GM12878 (cell line): ENCODE data around the gene CAPN14. TPM values are rescaled to one million over a fixed set of nuclear protein-coding genes. Genes with fewer than 3 reads are reported as not detected.

ENCODE experiments used
- ATAC-seq: fragments of 200-7000 bp; cut with Tn5 transposase; 3 replicates; pipeline ENCODE4 v1.9.1; 2020; ENCODE audit warnings: mild to moderate bottlenecking, moderate library complexity
- BruUV-seq: library from RNA; stranded (reverse); fragments of 400-500 nt; replicated peaks from 2 replicates; lab custom pipeline; 2021; lab: Mats Ljungman, UMichigan
- CTCF ChIA-PET: fragments of 300-600 bp; sonication (Branson Sonifier 250); formaldehyde crosslinking; extraction: SDS; loops from one replicate; lab custom pipeline; 2021; ENCODE audit warnings: inconsistent platforms; lab: Yijun Ruan, JAX
- POLR2A ChIA-PET: fragments of 350-600 bp; formaldehyde crosslinking; extraction: SDS; loops from one replicate; lab custom pipeline; 2021; ENCODE audit warnings: inconsistent platforms; lab: Charles Lee
- RAD21 ChIA-PET: fragments of 300-600 bp; sonication (Branson Sonifier 250); formaldehyde crosslinking; loops from one replicate; lab custom pipeline; 2023; ENCODE audit warnings: antibody characterized with exemption; ENCODE audit not compliant: unreplicated experiment; lab: Charles Lee
- SMC1A ChIA-PET: fragments of 300-600 bp; sonication (Branson Sonifier 250); formaldehyde crosslinking; loops from one replicate; lab custom pipeline; 2023; ENCODE audit not compliant: unreplicated experiment, uncharacterized antibody; lab: Charles Lee
- DNase-seq: peaks from one replicate; pipeline ENCODE4 v3.0.0-alpha.2; 2011; ENCODE audit warnings: low read depth, low spot score
- FAIRE-seq: peaks from 3 replicates; lab custom pipeline; 2011; peaks lifted over from hg19 to GRCh38; lab: Jason Lieb, UNC
- H2AFZ ChIP-seq: 2 replicates; pipeline ENCODE4 v1.6.0; 2011; ENCODE audit warnings: low read depth, low read length, control low read depth; ENCODE audit not compliant: control insufficient read depth
- H3K27ac ChIP-seq: 2 replicates; pipeline ENCODE4 v1.5.1; 2011; ENCODE audit warnings: control low read depth; ENCODE audit not compliant: control insufficient read depth, insufficient read depth
- H3K27me3 ChIP-seq, 2 experiments: replicated peaks in 1 of 2; 2 replicates each; pipeline versions ENCODE4 v1.6.0 to v1.6.1; 2011; ENCODE audit warnings: low read length in 1 of 2; ENCODE audit not compliant: control insufficient read depth in 2 of 2, insufficient read depth in 2 of 2
- H3K36me3 ChIP-seq, 2 experiments: 2 replicates each; pipeline ENCODE4 v1.5.1; 2011; ENCODE audit warnings: low read length in 1 of 2; ENCODE audit not compliant: control insufficient read depth in 2 of 2, insufficient read depth in 2 of 2
- H3K4me1 ChIP-seq: 2 replicates; pipeline ENCODE4 v1.6.1; 2011; ENCODE audit warnings: mild to moderate bottlenecking, low read length, moderate library complexity, mixed read lengths; ENCODE audit not compliant: control insufficient read depth, insufficient read depth
- H3K4me2 ChIP-seq: 2 replicates; pipeline ENCODE4 v1.6.0; 2011; ENCODE audit warnings: control low read depth; ENCODE audit not compliant: control insufficient read depth, insufficient read depth
- H3K4me3 ChIP-seq: fragments of 200-600 bp; sonication (generic); 2 replicates; pipeline ENCODE4 v1.5.1; 2016
- H3K79me2 ChIP-seq: 2 replicates; pipeline ENCODE4 v1.6.0; 2011; ENCODE audit warnings: low read length; ENCODE audit not compliant: control insufficient read depth, insufficient read depth
- H3K9ac ChIP-seq: 2 replicates; pipeline ENCODE4 v1.8.0; 2011; ENCODE audit warnings: low read length, control low read depth, mixed read lengths; ENCODE audit not compliant: control insufficient read depth, insufficient read depth
- H3K9me3 ChIP-seq: replicated peaks from 3 replicates; pipeline ENCODE4 v1.5.1; 2011; ENCODE audit warnings: mild to moderate bottlenecking, low read length; ENCODE audit not compliant: control insufficient read depth, insufficient read depth
- H4K20me1 ChIP-seq: 2 replicates; pipeline ENCODE4 v1.6.0; 2011; ENCODE audit not compliant: control insufficient read depth, insufficient read depth
- BHLHE40 ChIP-seq, 2 experiments: fragments of 450-650 bp in 1 of 2; IDR thresholded peaks; 2 replicates each; pipeline ENCODE4 v1.6.1; 2011 to 2017; ENCODE audit warnings: low read depth in 2 of 2, borderline replicate concordance in 1 of 2, improper control_type of control experiment in 1 of 2, low read length in 1 of 2, mild to moderate bottlenecking in 1 of 2
- CHD2 ChIP-seq: IDR thresholded peaks from 2 replicates; pipeline ENCODE4 v1.6.1; 2011; ENCODE audit warnings: low read depth, low read length, improper control_type of control experiment, borderline replicate concordance
- CHD4 ChIP-seq: fragments of 200-600 bp; sonication (generic); IDR thresholded peaks from 2 replicates; pipeline ENCODE4 v1.6.1; 2016; ENCODE audit warnings: mild to moderate bottlenecking
- MYC ChIP-seq: IDR thresholded peaks from 2 replicates; pipeline ENCODE4 v1.6.1; 2011; ENCODE audit warnings: mild to moderate bottlenecking, low read length, moderate library complexity, inconsistent platforms; ENCODE audit not compliant: insufficient read depth, insufficient replicate concordance, insufficient read length, severe bottlenecking
- NR2C1 ChIP-seq: fragments of 450-650 bp; IDR thresholded peaks from 2 replicates; pipeline ENCODE4 v1.6.1; 2017; ENCODE audit warnings: antibody characterized with exemption, mild to moderate bottlenecking, moderate library complexity
- RBBP5 ChIP-seq: fragments of 200-600 bp; sonication (generic); conservative IDR thresholded peaks from 2 replicates; pipeline ENCODE4 v1.6.1; 2016
- SIN3A ChIP-seq: IDR thresholded peaks from 2 replicates; pipeline ENCODE4 v1.6.1; 2012; ENCODE audit warnings: low read depth, low read length, improper control_type of control experiment
- WGBS: methylation state at CpG from one replicate; pipeline ENCODE4 v1.1.6; 2016; ENCODE audit warnings: low lambda C conversion rate; ENCODE audit not compliant: insufficient replicate concordance, insufficient coverage; ENCODE audit errors: missing lambda C conversion rate; 5-methylcytosine and 5-hydroxymethylcytosine counted together
- in situ Hi-C: fragments of 300-500 bp; cut with MboI; formaldehyde crosslinking; loops from 9 replicates; pipeline ENCODE4 v1.14.3; 2018; ENCODE audit warnings: mixed read lengths
- intact Hi-C: fragments of 100-400 bp; cut with micrococcal nuclease; formaldehyde crosslinking; loops from one replicate; pipeline ENCODE4 v1.14.2; 2022; ENCODE audit not compliant: unreplicated experiment
- polyA plus RNA-seq, 11 experiments: library from polyadenylated mRNA; depleted of rRNA in 4 of 11; unstranded in 6 of 11; stranded (reverse) in 5 of 11; fragments of >200 nt; fragmentation: Nextera tagmentation in 4 of 11; fragmentation: Illumina TruSeq in 1 of 11; extraction: Ambion mirVana in 4 of 11; extraction: Trizol in 1 of 11; gene quantifications; 1 replicate in 1 of 11; 2 replicates in 10 of 11; pipeline versions ENCODE4 v1.2.1 to v1.2.3, GENCODE V29; 2011 to 2016; ENCODE audit warnings: inconsistent platforms in 2 of 11, missing spikeins in 2 of 11, low read depth in 1 of 11
- total RNA-seq, 4 experiments: library from RNA; depleted of rRNA in 3 of 4; stranded (reverse); fragments of >200 nt in 3 of 4; fragmentation: Illumina TruSeq in 1 of 4; extraction: Trizol in 1 of 4; gene quantifications; 2 replicates each; pipeline versions ENCODE4 v1.2.1 to v1.2.3, GENCODE V29; 2013 to 2021
- TF ChIP-seq, protein P1 (sequence below): fragments of 450-650 bp; IDR thresholded peaks from 2 replicates; pipeline ENCODE4 v1.6.1; 2017; ENCODE audit warnings: antibody characterized with exemption, mild to moderate bottlenecking, moderate library complexity
- TF ChIP-seq, protein P2 (sequence below): fragments of 450-650 bp; IDR thresholded peaks from 2 replicates; pipeline ENCODE4 v1.6.1; 2016; ENCODE audit warnings: mild to moderate bottlenecking, moderate library complexity, borderline replicate concordance
- TF ChIP-seq, protein P3 (sequence below): fragments of 450-650 bp; formaldehyde crosslinking; IDR thresholded peaks from 2 replicates; pipeline ENCODE4 v1.4.0; 2022; ENCODE audit warnings: mild to moderate bottlenecking, moderate library complexity

CAPN14 gene
- total and polyA plus RNA-seq, 10 of the 15 experiments (the other 5 are each of a cell fraction or from before 2014, with no cell fraction given): 0.08 to 1.5 (median 1.1) TPM

DNA sequence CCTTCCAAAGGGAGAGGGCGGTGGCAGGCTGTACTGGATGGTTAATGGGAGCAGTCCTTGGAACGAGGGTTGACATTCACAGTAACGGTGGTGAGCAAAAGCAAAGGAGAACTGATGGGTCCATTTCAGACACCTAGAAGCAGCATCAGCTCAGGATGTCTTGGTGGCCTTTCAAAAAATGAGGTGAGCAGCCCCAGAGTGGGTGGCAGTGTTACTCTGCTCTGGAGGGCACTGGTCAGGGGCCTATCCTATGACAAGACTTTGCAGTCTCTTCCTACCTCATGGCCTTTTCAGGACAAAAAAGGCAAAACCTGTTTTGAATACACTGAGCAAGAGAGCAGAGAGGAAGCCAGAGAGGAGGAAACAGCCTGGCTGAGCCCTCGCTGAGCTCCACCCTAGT is 23.5 kb downstream of the CAPN14 start:
- no TSS peak for BruUV-seq
- ChIA-PET SMC1A (interaction anchor here (0.5 to 1.7 kb wide), 7 partner anchors 8 to 456 kb away, joined by 3 to 4 read pairs (median 3); no protein-coding TSS in a partner anchor), RAD21 (no interaction called here), POLR2A (interaction anchor here (0.6 kb wide), 1 partner anchor 29 kb away, joined by 9 read pairs; no protein-coding TSS in a partner anchor), CTCF (interaction anchor here (1.0 to 2.3 kb wide), 3 partner anchors 10 to 23 kb away, joined by 3 to 11 read pairs (median 5); no protein-coding TSS in a partner anchor)
- 6% methylated on average over 4 of the region's 4 CpGs for WGBS
- no peaks in the 10 kb centered on the region for H3K27me3 ChIP-seq
- no peak overlapping the region for H3K27ac ChIP-seq
- DNase-seq (no peak), ATAC-seq (no peak), FAIRE-seq (no peak)
- in situ Hi-C loops (no loop called here), intact Hi-C loops (no loop called here)
- no peaks in the 10 kb centered on the region for H4K20me1 ChIP-seq
- H3K4me2 ChIP-seq: no peak overlapping the region
- no peaks in the 10 kb centered on the region for H3K4me1 ChIP-seq
- no peak overlapping the region for H2AFZ ChIP-seq
- H3K4me3 ChIP-seq: no peak overlapping the region
- no peaks in the 10 kb centered on the region for H3K79me2 ChIP-seq
- no peaks in the 10 kb centered on the region; a peak in 1 of 4 replicates for H3K36me3 ChIP-seq
- H3K9me3 ChIP-seq: no peaks in the 10 kb centered on the region
- no peak overlapping the region for H3K9ac ChIP-seq
- TF ChIP-seq CHD4: no peak
- TF ChIP-seq CHD2: no peak
- TF ChIP-seq, protein P1, sequence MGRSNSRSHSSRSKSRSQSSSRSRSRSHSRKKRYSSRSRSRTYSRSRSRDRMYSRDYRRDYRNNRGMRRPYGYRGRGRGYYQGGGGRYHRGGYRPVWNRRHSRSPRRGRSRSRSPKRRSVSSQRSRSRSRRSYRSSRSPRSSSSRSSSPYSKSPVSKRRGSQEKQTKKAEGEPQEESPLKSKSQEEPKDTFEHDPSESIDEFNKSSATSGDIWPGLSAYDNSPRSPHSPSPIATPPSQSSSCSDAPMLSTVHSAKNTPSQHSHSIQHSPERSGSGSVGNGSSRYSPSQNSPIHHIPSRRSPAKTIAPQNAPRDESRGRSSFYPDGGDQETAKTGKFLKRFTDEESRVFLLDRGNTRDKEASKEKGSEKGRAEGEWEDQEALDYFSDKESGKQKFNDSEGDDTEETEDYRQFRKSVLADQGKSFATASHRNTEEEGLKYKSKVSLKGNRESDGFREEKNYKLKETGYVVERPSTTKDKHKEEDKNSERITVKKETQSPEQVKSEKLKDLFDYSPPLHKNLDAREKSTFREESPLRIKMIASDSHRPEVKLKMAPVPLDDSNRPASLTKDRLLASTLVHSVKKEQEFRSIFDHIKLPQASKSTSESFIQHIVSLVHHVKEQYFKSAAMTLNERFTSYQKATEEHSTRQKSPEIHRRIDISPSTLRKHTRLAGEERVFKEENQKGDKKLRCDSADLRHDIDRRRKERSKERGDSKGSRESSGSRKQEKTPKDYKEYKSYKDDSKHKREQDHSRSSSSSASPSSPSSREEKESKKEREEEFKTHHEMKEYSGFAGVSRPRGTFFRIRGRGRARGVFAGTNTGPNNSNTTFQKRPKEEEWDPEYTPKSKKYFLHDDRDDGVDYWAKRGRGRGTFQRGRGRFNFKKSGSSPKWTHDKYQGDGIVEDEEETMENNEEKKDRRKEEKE: no peak
- TF ChIP-seq BHLHE40 (IDR thresholded peaks at IDR 0.05; ENCODE audit: borderline replicate concordance in 1 of 2, low read depth in 2 of 2, low read length in 1 of 2): no peak
- TF ChIP-seq RBBP5: no peak
- no peak for TF ChIP-seq MYC
- TF ChIP-seq, protein P2, sequence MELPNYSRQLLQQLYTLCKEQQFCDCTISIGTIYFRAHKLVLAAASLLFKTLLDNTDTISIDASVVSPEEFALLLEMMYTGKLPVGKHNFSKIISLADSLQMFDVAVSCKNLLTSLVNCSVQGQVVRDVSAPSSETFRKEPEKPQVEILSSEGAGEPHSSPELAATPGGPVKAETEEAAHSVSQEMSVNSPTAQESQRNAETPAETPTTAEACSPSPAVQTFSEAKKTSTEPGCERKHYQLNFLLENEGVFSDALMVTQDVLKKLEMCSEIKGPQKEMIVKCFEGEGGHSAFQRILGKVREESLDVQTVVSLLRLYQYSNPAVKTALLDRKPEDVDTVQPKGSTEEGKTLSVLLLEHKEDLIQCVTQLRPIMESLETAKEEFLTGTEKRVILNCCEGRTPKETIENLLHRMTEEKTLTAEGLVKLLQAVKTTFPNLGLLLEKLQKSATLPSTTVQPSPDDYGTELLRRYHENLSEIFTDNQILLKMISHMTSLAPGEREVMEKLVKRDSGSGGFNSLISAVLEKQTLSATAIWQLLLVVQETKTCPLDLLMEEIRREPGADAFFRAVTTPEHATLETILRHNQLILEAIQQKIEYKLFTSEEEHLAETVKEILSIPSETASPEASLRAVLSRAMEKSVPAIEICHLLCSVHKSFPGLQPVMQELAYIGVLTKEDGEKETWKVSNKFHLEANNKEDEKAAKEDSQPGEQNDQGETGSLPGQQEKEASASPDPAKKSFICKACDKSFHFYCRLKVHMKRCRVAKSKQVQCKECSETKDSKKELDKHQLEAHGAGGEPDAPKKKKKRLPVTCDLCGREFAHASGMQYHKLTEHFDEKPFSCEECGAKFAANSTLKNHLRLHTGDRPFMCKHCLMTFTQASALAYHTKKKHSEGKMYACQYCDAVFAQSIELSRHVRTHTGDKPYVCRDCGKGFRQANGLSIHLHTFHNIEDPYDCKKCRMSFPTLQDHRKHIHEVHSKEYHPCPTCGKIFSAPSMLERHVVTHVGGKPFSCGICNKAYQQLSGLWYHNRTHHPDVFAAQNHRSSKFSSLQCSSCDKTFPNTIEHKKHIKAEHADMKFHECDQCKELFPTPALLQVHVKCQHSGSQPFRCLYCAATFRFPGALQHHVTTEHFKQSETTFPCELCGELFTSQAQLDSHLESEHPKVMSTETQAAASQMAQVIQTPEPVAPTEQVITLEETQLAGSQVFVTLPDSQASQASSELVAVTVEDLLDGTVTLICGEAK: no peak
- TF ChIP-seq, protein P3, sequence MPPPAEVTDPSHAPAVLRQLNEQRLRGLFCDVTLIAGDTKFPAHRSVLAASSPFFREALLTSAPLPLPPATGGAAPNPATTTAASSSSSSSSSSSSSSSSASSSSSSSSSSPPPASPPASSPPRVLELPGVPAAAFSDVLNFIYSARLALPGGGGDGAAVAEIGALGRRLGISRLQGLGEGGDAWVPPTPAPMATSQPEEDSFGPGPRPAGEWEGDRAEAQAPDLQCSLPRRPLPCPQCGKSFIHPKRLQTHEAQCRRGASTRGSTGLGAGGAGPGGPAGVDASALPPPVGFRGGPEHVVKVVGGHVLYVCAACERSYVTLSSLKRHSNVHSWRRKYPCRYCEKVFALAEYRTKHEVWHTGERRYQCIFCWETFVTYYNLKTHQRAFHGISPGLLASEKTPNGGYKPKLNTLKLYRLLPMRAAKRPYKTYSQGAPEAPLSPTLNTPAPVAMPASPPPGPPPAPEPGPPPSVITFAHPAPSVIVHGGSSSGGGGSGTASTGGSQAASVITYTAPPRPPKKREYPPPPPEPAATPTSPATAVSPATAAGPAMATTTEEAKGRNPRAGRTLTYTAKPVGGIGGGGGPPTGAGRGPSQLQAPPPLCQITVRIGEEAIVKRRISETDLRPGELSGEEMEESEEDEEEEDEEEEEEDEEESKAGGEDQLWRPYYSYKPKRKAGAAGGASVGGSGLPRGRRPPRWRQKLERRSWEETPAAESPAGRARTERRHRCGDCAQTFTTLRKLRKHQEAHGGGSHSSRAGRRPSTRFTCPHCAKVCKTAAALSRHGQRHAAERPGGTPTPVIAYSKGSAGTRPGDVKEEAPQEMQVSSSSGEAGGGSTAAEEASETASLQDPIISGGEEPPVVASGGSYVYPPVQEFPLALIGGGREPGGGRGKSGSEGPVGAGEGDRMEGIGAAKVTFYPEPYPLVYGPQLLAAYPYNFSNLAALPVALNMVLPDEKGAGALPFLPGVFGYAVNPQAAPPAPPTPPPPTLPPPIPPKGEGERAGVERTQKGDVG (CRISPR knock-in tag): no peak
- TF ChIP-seq SIN3A: no peak
- no peak for TF ChIP-seq NR2C1
